ENCODE data around the gene IL2. TPM values are rescaled to one million over a fixed set of nuclear protein-coding genes. Genes with fewer than 3 reads are reported as not detected.
A peak's percentile ranks its signal among the peaks of the same experiment; 100 is the strongest.

The IL2 gene
- not detected for total RNA-seq
- polyA plus RNA-seq, result not detected
- long read RNA-seq, donor 1, result 0 reads
- long read RNA-seq, donor 2, result 0 reads
- long read RNA-seq, donor 3, result 0 reads
- long read RNA-seq, donor 4, result 0 reads

- ATAC-seq (no peak), DNase-seq (no peak)
- Histone ChIP-seq H3K27ac (ENCODE audit: low read length) (no peak within 1 kb of the TSS), H3K4me3 (ENCODE audit: low read length) (no peak within 1 kb of the TSS), H3K4me1 (ENCODE audit: control insufficient read depth, insufficient read depth, low read length) (no peaks in the 10 kb centered on the region), H3K27me3 (ENCODE audit: control insufficient read depth, insufficient read depth) (no peaks in the 10 kb centered on the region), H3K9me3 (ENCODE audit: control insufficient read depth, low read length) (no peaks in the 10 kb centered on the region)
- intact Hi-C loops (cut with DNase I), result no loop called here
- WGBS, result 80% methylated on average over 2 of the region's 2 CpGs
These were observed at the start of gene IL2 for GRCh38 chr4:122456231-122457116. IL2 (minus strand) TSS chr4:122456725; CDS start chr4:122456440, 285 bp downstream.

GRCh38 chr4:122503214-122503613, 46.7 kb upstream of the IL2 start:
- H3K27me3 ChIP-seq (ENCODE audit: control insufficient read depth, insufficient read depth), result no peaks in the 10 kb centered on the region
- no peaks in the 10 kb centered on the region for H3K4me1 ChIP-seq (ENCODE audit: control insufficient read depth, insufficient read depth, low read length)
- ATAC-seq (no peak), DNase-seq (no peak)
- no peak overlapping the region for H3K4me3 ChIP-seq (ENCODE audit: low read length)
- H3K9me3 ChIP-seq (ENCODE audit: control insufficient read depth, low read length), result no peaks in the 10 kb centered on the region
- no peak overlapping the region for H3K27ac ChIP-seq (ENCODE audit: low read length)
- 43% methylated on average over 3 of the region's 3 CpGs for WGBS
- intact Hi-C loops (cut with DNase I), result no loop called here

GRCh38 chr4:122500852-122501501, 44.5 kb upstream of the IL2 start:
- intact Hi-C loops (cut with DNase I), result no loop called here
- Histone ChIP-seq H3K9me3 (ENCODE audit: control insufficient read depth, low read length) (no peaks in the 10 kb centered on the region), H3K4me3 (ENCODE audit: low read length) (no peak overlapping the region), H3K27me3 (ENCODE audit: control insufficient read depth, insufficient read depth) (no peaks in the 10 kb centered on the region), H3K4me1 (ENCODE audit: control insufficient read depth, insufficient read depth, low read length) (no peaks in the 10 kb centered on the region), H3K27ac (ENCODE audit: low read length) (no peak overlapping the region)
- WGBS, result 16% methylated on average over 4 of the region's 4 CpGs
- ATAC-seq (peak; percentile 80 to 82), DNase-seq (no peak)

GRCh38 chr4:122489061-122489460, 32.5 kb upstream of the IL2 start:
- ATAC-seq, result no peak
- Histone ChIP-seq H3K27ac (ENCODE audit: low read length) (no peak overlapping the region), H3K4me3 (ENCODE audit: low read length) (no peak overlapping the region), H3K4me1 (ENCODE audit: control insufficient read depth, insufficient read depth, low read length) (no peaks in the 10 kb centered on the region), H3K27me3 (ENCODE audit: control insufficient read depth, insufficient read depth) (no peaks in the 10 kb centered on the region), H3K9me3 (ENCODE audit: control insufficient read depth, low read length) (peaks cover 4% of the 10 kb centered on the region)
- intact Hi-C loops (cut with DNase I), result no loop called here
- DNase-seq, result no peak

GRCh38 chr4:122483481-122483880, 27.0 kb upstream of the IL2 start:
- Histone ChIP-seq H3K9me3 (ENCODE audit: control insufficient read depth, low read length) (no peaks in the 10 kb centered on the region), H3K27me3 (ENCODE audit: control insufficient read depth, insufficient read depth) (no peaks in the 10 kb centered on the region), H3K27ac (ENCODE audit: low read length) (no peak overlapping the region), H3K4me3 (ENCODE audit: low read length) (no peak overlapping the region), H3K4me1 (ENCODE audit: control insufficient read depth, insufficient read depth, low read length) (no peaks in the 10 kb centered on the region)
- intact Hi-C loops (cut with DNase I), result no loop called here
- no peak for DNase-seq
- 63% methylated on average over 4 of the region's 4 CpGs for WGBS
- ATAC-seq, result no peak

GRCh38 chr4:122481766-122482405, 25.4 kb upstream of the IL2 start:
- H3K4me3 ChIP-seq (ENCODE audit: low read length), result no peak overlapping the region
- no peaks in the 10 kb centered on the region for H3K4me1 ChIP-seq (ENCODE audit: control insufficient read depth, insufficient read depth, low read length)
- H3K9me3 ChIP-seq (ENCODE audit: control insufficient read depth, low read length), result no peaks in the 10 kb centered on the region
- WGBS, result 80% methylated on average over 4 of the region's 4 CpGs
- ATAC-seq, result no peak
- DNase-seq, result no peak
- intact Hi-C loops (cut with DNase I), result no loop called here
- no peaks in the 10 kb centered on the region for H3K27me3 ChIP-seq (ENCODE audit: control insufficient read depth, insufficient read depth)
- no peak overlapping the region for H3K27ac ChIP-seq (ENCODE audit: low read length)

GRCh38 chr4:122480655-122481487, 24.3 kb upstream of the IL2 start:
- Histone ChIP-seq H3K27me3 (ENCODE audit: control insufficient read depth, insufficient read depth) (no peaks in the 10 kb centered on the region), H3K9me3 (ENCODE audit: control insufficient read depth, low read length) (no peaks in the 10 kb centered on the region), H3K4me1 (ENCODE audit: control insufficient read depth, insufficient read depth, low read length) (no peaks in the 10 kb centered on the region), H3K4me3 (ENCODE audit: low read length) (no peak overlapping the region), H3K27ac (ENCODE audit: low read length) (no peak overlapping the region)
- intact Hi-C loops (cut with DNase I), result no loop called here
- DNase-seq, result no peak
- ATAC-seq, result no peak
- 84% methylated on average over 1 of the region's 1 CpG for WGBS

GRCh38 chr4:122479935-122480416, 23.5 kb upstream of the IL2 start:
- DNase-seq (no peak), ATAC-seq (peak; percentile 45 to 47)
- no peaks in the 10 kb centered on the region for H3K4me1 ChIP-seq (ENCODE audit: control insufficient read depth, insufficient read depth, low read length)
- no peaks in the 10 kb centered on the region for H3K27me3 ChIP-seq (ENCODE audit: control insufficient read depth, insufficient read depth)
- 17% methylated on average over 5 of the region's 5 CpGs for WGBS
- intact Hi-C loops (cut with DNase I), result no loop called here
- no peak overlapping the region for H3K4me3 ChIP-seq (ENCODE audit: low read length)
- H3K27ac ChIP-seq (ENCODE audit: low read length), result no peak overlapping the region
- H3K9me3 ChIP-seq (ENCODE audit: control insufficient read depth, low read length), result no peaks in the 10 kb centered on the region

- Histone ChIP-seq H3K27me3 (ENCODE audit: control insufficient read depth, insufficient read depth) (no peaks in the 10 kb centered on the region), H3K4me1 (ENCODE audit: control insufficient read depth, insufficient read depth, low read length) (no peaks in the 10 kb centered on the region), H3K9me3 (ENCODE audit: control insufficient read depth, low read length) (no peaks in the 10 kb centered on the region), H3K4me3 (ENCODE audit: low read length) (no peak overlapping the region), H3K27ac (ENCODE audit: low read length) (no peak overlapping the region)
- intact Hi-C loops (cut with DNase I), result no loop called here
- 92% methylated on average over 1 of the region's 1 CpG for WGBS
- DNase-seq (no peak), ATAC-seq (no peak)
These were observed 20.2 kb upstream of the IL2 start for GRCh38 chr4:122476745-122477144.

GRCh38 chr4:122476126-122476525, 19.6 kb upstream of the IL2 start:
- Histone ChIP-seq H3K4me1 (ENCODE audit: control insufficient read depth, insufficient read depth, low read length) (no peaks in the 10 kb centered on the region), H3K4me3 (ENCODE audit: low read length) (no peak overlapping the region), H3K9me3 (ENCODE audit: control insufficient read depth, low read length) (no peaks in the 10 kb centered on the region), H3K27ac (ENCODE audit: low read length) (no peak overlapping the region), H3K27me3 (ENCODE audit: control insufficient read depth, insufficient read depth) (no peaks in the 10 kb centered on the region)
- intact Hi-C loops (cut with DNase I), result no loop called here
- WGBS, result 62% methylated on average over 1 of the region's 1 CpG
- DNase-seq (no peak), ATAC-seq (no peak)
